ENCODE measurements around the gene CHMP6.

DNA sequence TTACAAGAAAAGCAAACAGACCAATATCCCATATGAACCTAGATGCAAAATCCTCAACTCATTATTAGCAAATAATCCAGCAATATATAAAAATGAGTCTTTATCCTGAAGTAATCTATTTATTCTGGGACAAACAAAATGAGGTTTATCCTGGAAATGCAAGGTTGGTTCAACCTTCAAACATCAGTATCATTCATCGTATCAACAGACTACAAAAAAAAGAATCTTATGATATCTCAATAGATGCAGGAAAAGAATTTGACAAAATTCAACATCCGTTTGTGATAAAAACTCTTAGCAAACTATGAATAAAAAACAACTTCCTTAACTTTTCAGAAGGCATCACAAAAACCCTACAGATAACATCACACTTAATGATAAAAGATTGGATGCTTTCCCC is 24.9 kb downstream of the CHMP6 start:
- no peak for TF ChIP-seq POLR2AphosphoS5 (IDR thresholded peaks at IDR 0.05)
- TF ChIP-seq, protein P1, sequence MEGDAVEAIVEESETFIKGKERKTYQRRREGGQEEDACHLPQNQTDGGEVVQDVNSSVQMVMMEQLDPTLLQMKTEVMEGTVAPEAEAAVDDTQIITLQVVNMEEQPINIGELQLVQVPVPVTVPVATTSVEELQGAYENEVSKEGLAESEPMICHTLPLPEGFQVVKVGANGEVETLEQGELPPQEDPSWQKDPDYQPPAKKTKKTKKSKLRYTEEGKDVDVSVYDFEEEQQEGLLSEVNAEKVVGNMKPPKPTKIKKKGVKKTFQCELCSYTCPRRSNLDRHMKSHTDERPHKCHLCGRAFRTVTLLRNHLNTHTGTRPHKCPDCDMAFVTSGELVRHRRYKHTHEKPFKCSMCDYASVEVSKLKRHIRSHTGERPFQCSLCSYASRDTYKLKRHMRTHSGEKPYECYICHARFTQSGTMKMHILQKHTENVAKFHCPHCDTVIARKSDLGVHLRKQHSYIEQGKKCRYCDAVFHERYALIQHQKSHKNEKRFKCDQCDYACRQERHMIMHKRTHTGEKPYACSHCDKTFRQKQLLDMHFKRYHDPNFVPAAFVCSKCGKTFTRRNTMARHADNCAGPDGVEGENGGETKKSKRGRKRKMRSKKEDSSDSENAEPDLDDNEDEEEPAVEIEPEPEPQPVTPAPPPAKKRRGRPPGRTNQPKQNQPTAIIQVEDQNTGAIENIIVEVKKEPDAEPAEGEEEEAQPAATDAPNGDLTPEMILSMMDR (IDR thresholded peaks at IDR 0.05) = no peak

All from breast epithelium (tissue), 3 donors.